ENCODE results near the gene ALDH4A1.
A peak's percentile ranks its signal among the peaks of the same experiment; 100 is the strongest.

Gene ALDH4A1

GRCh38 chr1:18939398-18940302 is 37.3 kb upstream of the ALDH4A1 start:
- no peak for DNase-seq (ENCODE audit: low read depth in 1 of 2, low spot score in 1 of 2)

- DNase-seq (ENCODE audit: low read depth in 1 of 2, low spot score in 1 of 2), result no peak
Observed at GRCh38 chr1:18938707-18939070, 36.3 kb upstream of the ALDH4A1 start.

GRCh38 chr1:18938008-18938706 is 35.8 kb upstream of the ALDH4A1 start:
- DNase-seq (ENCODE audit: low read depth in 1 of 2, low spot score in 1 of 2), result no peak

DNA sequence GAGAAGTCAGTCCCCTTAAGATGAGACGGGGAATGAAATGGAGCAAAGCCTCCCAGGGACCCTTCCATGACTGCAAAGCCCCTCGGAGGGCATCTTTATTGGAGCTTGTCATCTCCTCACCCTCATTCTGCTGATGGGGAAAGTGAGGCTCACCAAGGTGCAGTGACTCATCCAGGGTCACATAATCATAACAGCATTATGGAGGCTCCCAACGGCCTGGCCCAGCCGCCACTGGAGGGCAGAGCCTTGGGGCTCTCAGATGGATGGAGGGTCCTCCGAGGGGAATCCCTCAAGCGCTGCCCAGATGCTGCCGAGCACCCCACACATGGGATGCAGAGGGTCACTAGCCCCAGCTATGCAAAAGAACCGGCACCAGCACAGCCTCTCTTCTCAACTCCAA is 35.2 kb upstream of the ALDH4A1 start:
- DNase-seq (ENCODE audit: low read depth in 1 of 2, low spot score in 1 of 2), result no peak

GRCh38 chr1:18936814-18937481 is 34.6 kb upstream of the ALDH4A1 start:
- DNase-seq (ENCODE audit: low read depth in 1 of 2, low spot score in 1 of 2), result no peak

DNA sequence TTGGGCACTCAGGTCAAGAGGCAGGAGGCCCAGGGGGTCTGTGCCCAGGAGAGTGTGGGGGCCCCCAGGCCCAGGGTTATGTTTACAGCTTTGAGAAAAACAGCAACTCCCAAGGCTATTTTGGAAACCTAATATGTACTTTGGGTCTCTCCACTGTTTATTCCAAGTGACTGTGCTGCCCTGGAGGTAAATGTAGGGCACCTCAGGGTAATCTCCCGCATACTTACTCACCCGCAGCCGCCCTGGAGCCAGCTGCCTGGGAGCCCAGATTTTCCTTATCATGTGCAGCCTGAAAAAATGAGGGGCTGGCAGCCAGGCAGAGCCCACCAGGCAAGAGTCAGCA is 34.1 kb upstream of the ALDH4A1 start:
- DNase-seq (ENCODE audit: low read depth in 1 of 2, low spot score in 1 of 2), result no peak

DNA sequence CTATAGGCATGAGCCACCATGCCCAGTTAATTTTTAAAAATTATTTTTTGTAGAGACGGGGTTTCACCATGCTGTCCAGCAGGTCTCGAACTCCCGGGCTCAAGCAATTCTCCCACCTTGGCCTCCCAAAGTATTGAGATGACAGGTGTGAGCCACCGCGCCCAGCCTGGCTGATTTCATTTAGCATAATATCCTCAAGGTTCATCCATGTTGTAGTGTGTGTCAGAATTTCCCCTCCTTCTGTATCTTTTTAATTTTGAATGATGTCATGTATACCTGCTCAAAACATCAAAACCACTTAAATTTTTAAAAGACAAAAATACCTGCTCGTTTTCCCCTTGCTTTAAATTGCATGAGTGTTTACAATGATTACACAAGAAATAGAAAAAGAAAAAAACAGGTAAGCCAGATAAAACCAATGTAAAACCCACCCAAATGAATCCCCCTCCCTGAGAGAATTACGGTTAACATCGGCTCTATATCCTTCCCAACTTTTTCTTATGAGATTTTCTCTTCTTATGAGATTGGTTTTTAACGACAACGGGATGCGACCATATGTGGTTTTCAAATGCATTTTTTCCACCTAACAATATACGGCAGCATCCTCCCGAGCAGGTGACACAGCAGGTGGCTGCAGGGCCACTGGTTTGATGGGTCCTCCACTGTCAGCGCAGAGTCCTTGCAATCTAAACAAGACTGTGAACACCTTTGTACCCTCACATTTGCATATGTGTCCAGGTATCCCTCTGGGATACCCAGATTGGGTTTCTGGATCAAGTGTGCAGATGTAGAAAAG is 32.0 kb upstream of the ALDH4A1 start:
- DNase-seq (ENCODE audit: low read depth in 1 of 2, low spot score in 1 of 2), result no peak

DNA sequence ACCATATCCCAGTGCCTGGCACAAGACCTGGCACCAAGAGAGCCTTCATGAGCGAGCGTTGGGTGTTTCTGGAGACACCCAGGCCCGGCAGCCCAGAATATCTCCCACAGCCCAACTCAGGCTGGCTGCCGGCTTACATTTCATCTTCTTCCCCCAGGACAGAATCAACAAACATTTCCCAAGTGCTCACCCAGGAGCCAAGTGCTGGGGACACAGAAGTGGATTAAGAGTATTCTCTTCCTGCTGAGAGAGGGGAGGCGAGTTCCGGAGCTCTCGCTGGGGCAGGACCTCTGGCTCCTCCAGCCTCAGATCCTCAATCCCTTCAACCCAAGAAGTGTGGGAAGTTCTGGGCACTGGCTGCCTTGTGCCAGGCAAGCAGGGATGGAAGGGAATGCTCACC is 30.5 kb upstream of the ALDH4A1 start:
- no peak for DNase-seq (ENCODE audit: low read depth in 1 of 2, low spot score in 1 of 2)

GRCh38 chr1:18932387-18932786 is 30.0 kb upstream of the ALDH4A1 start:
- DNase-seq (ENCODE audit: low read depth in 1 of 2, low spot score in 1 of 2), result no peak

- DNase-seq (ENCODE audit: low read depth in 1 of 2, low spot score in 1 of 2), result no peak
Observed at GRCh38 chr1:18931730-18932129, 29.4 kb upstream of the ALDH4A1 start.

DNA sequence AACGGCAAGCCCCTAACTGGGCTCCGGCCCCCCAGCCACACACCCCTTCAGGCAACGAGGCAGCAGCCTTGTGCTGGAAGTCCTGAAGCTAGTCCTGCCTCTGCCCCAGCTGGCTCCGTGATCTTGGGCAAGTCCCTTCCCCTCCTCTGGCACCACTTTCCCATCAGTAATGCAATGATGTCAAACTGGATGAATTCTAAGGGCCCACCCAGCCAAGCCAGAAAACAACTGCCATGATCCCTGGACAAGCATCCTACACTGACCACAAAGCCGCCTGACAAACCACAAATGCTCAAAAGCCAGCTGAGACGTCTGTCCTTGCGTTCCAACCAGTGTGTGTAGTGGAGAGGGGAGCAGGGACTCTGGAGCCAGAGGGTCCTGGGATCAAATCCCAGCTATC is 27.3 kb upstream of the ALDH4A1 start:
- DNase-seq (ENCODE audit: low read depth in 1 of 2, low spot score in 1 of 2), result no peak

DNA sequence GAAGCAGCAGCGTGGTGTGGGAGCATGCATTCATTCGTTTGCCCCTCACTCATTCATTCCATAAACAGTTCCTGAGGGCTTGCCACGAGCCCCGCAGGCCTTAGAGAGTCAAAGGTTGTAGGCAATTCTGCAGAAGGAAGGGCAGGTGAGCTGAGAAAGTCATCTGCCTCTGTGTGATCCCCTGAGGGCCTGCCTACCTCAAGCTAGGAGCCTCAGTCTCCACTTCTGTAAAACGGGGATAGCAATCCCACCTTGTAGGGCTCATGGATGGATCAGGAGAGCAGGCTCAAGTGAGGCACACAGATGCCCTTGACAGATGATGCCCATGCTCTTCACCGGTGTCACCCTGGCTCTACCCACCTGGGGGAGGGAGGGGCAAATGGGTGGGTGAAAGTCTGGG is 26.6 kb upstream of the ALDH4A1 start:
- no peak for DNase-seq (ENCODE audit: low read depth in 1 of 2, low spot score in 1 of 2)

- DNase-seq (ENCODE audit: low read depth in 1 of 2, low spot score in 1 of 2), result no peak
Observed at GRCh38 chr1:18928406-18928805, 26.1 kb upstream of the ALDH4A1 start.

DNA sequence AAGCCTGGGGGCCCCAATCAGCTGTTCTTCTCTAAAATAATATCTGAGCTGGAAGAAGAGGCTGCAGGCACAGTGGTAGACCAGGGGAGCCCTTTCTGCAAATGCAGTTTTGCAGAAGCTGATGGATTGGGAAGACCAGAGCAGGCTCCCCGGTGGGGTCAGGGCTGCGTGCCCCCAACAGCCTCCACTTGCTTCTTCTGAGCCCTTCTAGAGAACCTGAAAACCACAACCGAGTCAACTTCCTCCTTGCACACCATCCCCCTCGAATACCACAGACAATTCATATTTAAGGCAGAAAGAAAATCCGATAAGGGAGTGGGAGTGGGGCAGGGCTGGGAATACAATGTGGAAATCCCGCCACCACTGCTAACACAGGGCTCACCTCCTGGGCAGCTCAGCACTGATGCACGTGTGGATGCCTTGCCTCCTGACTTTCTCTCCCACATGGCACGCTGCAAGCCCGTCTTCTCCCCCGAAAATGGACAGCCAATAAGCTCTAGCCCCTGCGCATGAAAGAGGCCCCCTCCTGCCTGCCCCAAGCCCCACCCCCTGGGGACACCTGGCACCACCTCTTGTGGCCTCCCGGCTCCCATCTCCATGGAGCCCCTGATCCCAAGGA is 25.4 kb upstream of the ALDH4A1 start:
- DNase-seq (ENCODE audit: low read depth in 1 of 2, low spot score in 1 of 2), result peak in 1 of 2 donors; percentile 12

- DNase-seq (ENCODE audit: low read depth in 1 of 2, low spot score in 1 of 2), result peak in 1 of 2 donors; percentile 12
Observed at GRCh38 chr1:18927082-18927653, 24.8 kb upstream of the ALDH4A1 start.

- peak; percentile 63 to 66 for DNase-seq (ENCODE audit: low read depth in 1 of 2, low spot score in 1 of 2)
Observed at GRCh38 chr1:18926315-18927081, 24.1 kb upstream of the ALDH4A1 start.

GRCh38 chr1:18925279-18925678 is 22.9 kb upstream of the ALDH4A1 start:
- no peak for DNase-seq (ENCODE audit: low read depth in 1 of 2, low spot score in 1 of 2)

GRCh38 chr1:18924221-18924691 is 21.9 kb upstream of the ALDH4A1 start:
- no peak for DNase-seq (ENCODE audit: low read depth in 1 of 2, low spot score in 1 of 2)

- DNase-seq (ENCODE audit: low read depth in 1 of 2, low spot score in 1 of 2), result no peak
Observed at GRCh38 chr1:18923756-18924211, 21.4 kb upstream of the ALDH4A1 start.
